IMR-90 (cell line): Measurements from ENCODE around the gene SLC7A6OS. TPM values are rescaled to one million over a fixed set of nuclear protein-coding genes. Genes with fewer than 3 reads are reported as not detected.

Source experiments
- ATAC-seq: fragments of 200-7000 bp; cut with Tn5 transposase; 2 replicates; pipeline ENCODE4 v1.9.1; 2020; ENCODE audit warnings: low read depth, mild to moderate bottlenecking, moderate library complexity
- BruUV-seq: library from RNA; stranded (reverse); fragments of 400-500 nt; replicated peaks from 2 replicates; lab custom pipeline; 2021; lab: Mats Ljungman, UMichigan
- CTCF ChIA-PET: fragments of 300-600 bp; formaldehyde crosslinking; extraction: SDS; loops from one replicate; lab custom pipeline; 2021; ENCODE audit warnings: antibody characterized with exemption; lab: Yijun Ruan, JAX
- POLR2A ChIA-PET: fragments of 300-600 bp; sonication (Branson Sonifier 250); formaldehyde crosslinking; loops from one replicate; lab custom pipeline; 2022; ENCODE audit warnings: antibody characterized with exemption; ENCODE audit not compliant: unreplicated experiment; lab: Charles Lee
- DNase-seq: peaks from one replicate; pipeline ENCODE4 v3.0.0; 2013
- H2AFZ ChIP-seq: replicated peaks from 2 replicates; pipeline ENCODE3; 2013; ENCODE audit warnings: low read length, mild to moderate bottlenecking; ENCODE audit not compliant: poor library complexity
- H2AK5ac ChIP-seq: 2 replicates; pipeline ENCODE4 v1.6.1; 2013; ENCODE audit warnings: low read depth, low read length, inconsistent platforms
- H2AK9ac ChIP-seq: replicated peaks from 2 replicates; pipeline ENCODE3; 2013; ENCODE audit warnings: mild to moderate bottlenecking, low read depth, low read length, moderate library complexity; ENCODE audit not compliant: poor library complexity
- H2BK120ac ChIP-seq: 2 replicates; pipeline ENCODE4 v1.6.1; 2013; ENCODE audit warnings: low read depth, low read length, inconsistent platforms
- H2BK15ac ChIP-seq: 3 replicates; pipeline ENCODE4 v1.6.1; 2013; ENCODE audit warnings: low read depth, low read length, inconsistent platforms
- H2BK20ac ChIP-seq: 2 replicates; pipeline ENCODE4 v1.6.1; 2013; ENCODE audit warnings: low read depth, mild to moderate bottlenecking, inconsistent platforms, low read length, moderate library complexity
- H2BK5ac ChIP-seq: 2 replicates; pipeline ENCODE4 v1.6.1; 2013; ENCODE audit warnings: mild to moderate bottlenecking, low read depth, low read length, inconsistent platforms; ENCODE audit not compliant: poor library complexity, severe bottlenecking
- H3K14ac ChIP-seq: replicated peaks from 2 replicates; pipeline ENCODE4 v1.6.1; 2013; ENCODE audit warnings: low read depth, low read length, inconsistent platforms
- H3K18ac ChIP-seq: 2 replicates; pipeline ENCODE4 v1.6.1; 2013; ENCODE audit warnings: low read depth, low read length, control low read depth
- H3K23ac ChIP-seq: 2 replicates; pipeline ENCODE4 v1.6.1; 2013; ENCODE audit warnings: low read depth, low read length, inconsistent platforms
- H3K27ac ChIP-seq: 2 replicates; pipeline ENCODE4 v1.5.1; 2013; ENCODE audit warnings: mild to moderate bottlenecking, control low read depth, low read length; ENCODE audit not compliant: insufficient read depth
- H3K27me3 ChIP-seq: 2 replicates; pipeline ENCODE4 v1.6.1; 2013; ENCODE audit warnings: low read length; ENCODE audit not compliant: control insufficient read depth, insufficient read depth
- H3K36me3 ChIP-seq: 2 replicates; pipeline ENCODE4 v1.6.1; 2013; ENCODE audit warnings: low read length, mixed read lengths; ENCODE audit not compliant: control insufficient read depth, insufficient read depth
- H3K4ac ChIP-seq: 2 replicates; pipeline ENCODE4 v1.6.1; 2013; ENCODE audit warnings: low read depth, low read length, inconsistent platforms
- H3K4me1 ChIP-seq: 2 replicates; pipeline ENCODE4 v1.6.1; 2013; ENCODE audit warnings: low read length, mixed read lengths; ENCODE audit not compliant: control insufficient read depth, insufficient read depth
- H3K4me2 ChIP-seq: 2 replicates; pipeline ENCODE4 v1.6.1; 2013; ENCODE audit warnings: low read depth, mild to moderate bottlenecking, control low read depth, low read length, moderate library complexity
- H3K4me3 ChIP-seq: 2 replicates; pipeline ENCODE4 v1.5.1; 2013; ENCODE audit warnings: low read depth, mild to moderate bottlenecking, control low read depth, low read length, moderate library complexity; ENCODE audit not compliant: insufficient read depth
- H3K56ac ChIP-seq: 2 replicates; pipeline ENCODE4 v1.6.1; 2013; ENCODE audit warnings: low read length, inconsistent platforms; ENCODE audit not compliant: insufficient read depth; ENCODE audit errors: extremely low read depth
- H3K79me1 ChIP-seq, 2 experiments: 2 replicates each; pipeline ENCODE4 v1.6.1; 2013; ENCODE audit warnings: low read length in 2 of 2, inconsistent platforms in 1 of 2, low read depth in 1 of 2
- H3K9ac ChIP-seq: 2 replicates; pipeline ENCODE4 v1.6.1; 2013; ENCODE audit warnings: low read depth, low read length, control low read depth
- H3K9me1 ChIP-seq: 2 replicates; pipeline ENCODE4 v1.6.1; 2013; ENCODE audit warnings: low read length, inconsistent platforms; ENCODE audit not compliant: insufficient read depth
- H3K9me3 ChIP-seq: 2 replicates; pipeline ENCODE4 v1.6.1; 2013; ENCODE audit warnings: low read length; ENCODE audit not compliant: control insufficient read depth, insufficient read depth
- H4K20me1 ChIP-seq: 2 replicates; pipeline ENCODE4 v1.6.1; 2013; ENCODE audit warnings: low read length, inconsistent platforms; ENCODE audit not compliant: insufficient read depth
- H4K5ac ChIP-seq: 2 replicates; pipeline ENCODE4 v1.6.1; 2013; ENCODE audit warnings: mild to moderate bottlenecking, low read depth, low read length, control low read depth
- H4K8ac ChIP-seq, 2 experiments: 2 replicates each; pipeline ENCODE4 v1.6.1; 2013; ENCODE audit warnings: low read depth in 2 of 2, low read length in 2 of 2, control low read depth in 1 of 2, inconsistent platforms in 1 of 2
- H4K91ac ChIP-seq: 2 replicates; pipeline ENCODE4 v1.6.1; 2013; ENCODE audit warnings: low read depth, low read length, inconsistent platforms; ENCODE audit not compliant: insufficient read depth
- CEBPB ChIP-seq: IDR thresholded peaks from 2 replicates; pipeline ENCODE4 v1.6.1; 2012; ENCODE audit warnings: low read depth, low read length, improper control_type of control experiment
- CHD1 ChIP-seq: IDR thresholded peaks from 2 replicates; pipeline ENCODE4 v1.6.1; 2012; ENCODE audit warnings: low read depth, low read length, improper control_type of control experiment
- MAFK ChIP-seq: IDR thresholded peaks from 2 replicates; pipeline ENCODE4 v1.6.1; 2012; ENCODE audit warnings: low read depth, low read length, improper control_type of control experiment
- MAZ ChIP-seq: IDR thresholded peaks from 2 replicates; pipeline ENCODE4 v1.6.1; 2012; ENCODE audit warnings: low read depth, mild to moderate bottlenecking, low read length, improper control_type of control experiment, moderate library complexity, borderline replicate concordance
- MXI1 ChIP-seq: IDR thresholded peaks from 2 replicates; pipeline ENCODE4 v1.6.1; 2012; ENCODE audit warnings: low read depth, mild to moderate bottlenecking, low read length, moderate library complexity, borderline replicate concordance
- NFE2L2 ChIP-seq: fragments of 150-350 bp; IDR thresholded peaks from 2 replicates; pipeline ENCODE4 v1.6.1; 2016; ENCODE audit warnings: low read depth, mild to moderate bottlenecking, low read length
- POLR2A ChIP-seq: IDR thresholded peaks from 2 replicates; pipeline ENCODE4 v1.6.1; 2012; ENCODE audit warnings: mild to moderate bottlenecking, low read depth, low read length
- RAD21 ChIP-seq: IDR thresholded peaks from 2 replicates; pipeline ENCODE4 v1.6.1; 2012; ENCODE audit warnings: low read length, improper control_type of control experiment
- SMC3 ChIP-seq: fragments of 150-350 bp; IDR thresholded peaks from 2 replicates; pipeline ENCODE4 v1.6.1; 2016; ENCODE audit warnings: low read depth, mild to moderate bottlenecking, antibody characterized with exemption, low read length, moderate library complexity
- WGBS, 2 experiments: methylation state at CpG; one replicate each; pipeline versions ENCODE4 v1.1.5 to v1.1.7; 2013; ENCODE audit warnings: missing lambda C conversion rate in 2 of 2; ENCODE audit not compliant: insufficient read length in 1 of 2; ENCODE audit errors: extremely low coverage in 2 of 2; 5-methylcytosine and 5-hydroxymethylcytosine counted together
- dilution Hi-C: fragments of 300-500 bp; cut with HindIII; formaldehyde crosslinking; loops from one replicate; pipeline ENCODE4 v1.14.3; 2018; ENCODE audit warnings: low sequenced_read_pairs; ENCODE audit not compliant: unreplicated experiment
- in situ Hi-C: fragments of 300-500 bp; cut with MboI; formaldehyde crosslinking; loops from 3 replicates; pipeline ENCODE4 v1.14.3; 2019; ENCODE audit warnings: low sequenced_read_pairs, inconsistent platforms, mixed read lengths
- intact Hi-C: fragments of 100-400 bp; cut with micrococcal nuclease; formaldehyde crosslinking; loops from 2 replicates; pipeline ENCODE4 v1.10.0; 2022
- polyA plus RNA-seq, 3 experiments: library from polyadenylated mRNA; depleted of rRNA; stranded (reverse); fragments of >200 nt; gene quantifications; 2 replicates each; pipeline ENCODE4 v1.2.3, GENCODE V29; 2012; ENCODE audit warnings: low replicate concordance in 1 of 3
- total RNA-seq: library from RNA; depleted of rRNA; stranded (reverse); fragments of >200 nt; gene quantifications from 2 replicates; pipeline ENCODE4 v1.2.3, GENCODE V29; 2012
- TF ChIP-seq, protein P1 (sequence below): conservative IDR thresholded peaks from 2 replicates; pipeline ENCODE4 v1.5.1; 2012; ENCODE audit warnings: mild to moderate bottlenecking, low read depth, low read length, improper control_type of control experiment
- TF ChIP-seq, protein P2 (sequence below): fragments of 150-350 bp; IDR thresholded peaks from 2 replicates; pipeline ENCODE4 v1.6.1; 2016; ENCODE audit warnings: low read depth, mild to moderate bottlenecking, low read length, moderate library complexity, borderline replicate concordance

The SLC7A6OS gene
- total and polyA plus RNA-seq, 2 of the 4 experiments (the other 2 are of a cell fraction): 6.8 to 8.4 TPM

DNA sequence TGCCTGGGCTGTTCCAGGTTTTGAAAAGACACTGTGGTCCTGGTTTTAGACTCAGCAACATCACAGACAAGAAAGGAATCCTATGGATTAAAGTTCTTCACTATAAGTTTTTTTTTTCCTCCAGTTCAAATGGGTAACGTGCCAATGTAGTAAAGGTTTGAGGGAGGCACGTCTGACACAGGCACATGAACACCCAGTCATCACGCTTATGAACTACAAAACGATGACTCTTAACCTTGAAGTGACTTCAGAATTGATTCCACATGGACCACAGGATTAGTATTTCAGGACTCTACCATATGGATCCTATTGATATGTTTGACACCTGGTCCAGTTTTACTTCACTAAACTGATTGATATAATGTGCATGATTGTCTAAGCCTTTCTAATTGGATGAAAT lies 2.4 kb upstream of the SLC7A6OS start:
- H2BK15ac ChIP-seq: no peak overlapping the region
- no peak overlapping the region for H2BK120ac ChIP-seq
- no peaks in the 10 kb centered on the region; the same call in 1 of the 2 replicates for H3K9me1 ChIP-seq
- peaks cover 9% of the 10 kb centered on the region for H3K4me1 ChIP-seq
- dilution Hi-C loops (no loop called here), in situ Hi-C loops (no loop called here), intact Hi-C loops (loop anchor here (5.0 kb wide), 1 partner anchor 46 kb away; no protein-coding TSS in a partner anchor)
- no peak overlapping the region for H2BK20ac ChIP-seq
- H3K4me2 ChIP-seq: no peak overlapping the region
- no peak overlapping the region for H2BK5ac ChIP-seq
- peaks cover 21 to 64% of the 10 kb centered on the region in 2 experiments for H3K79me1 ChIP-seq
- H3K56ac ChIP-seq: no peak overlapping the region
- H3K4ac ChIP-seq: no peak overlapping the region
- CTCF ChIA-PET: no interaction called here
- H3K36me3 ChIP-seq: peaks cover 18% of the 10 kb centered on the region
- ATAC-seq (no peak), DNase-seq (no peak)
- H2AK9ac ChIP-seq: no peak overlapping the region
- no peak overlapping the region for H4K8ac ChIP-seq
- no peaks in the 10 kb centered on the region for H3K9me3 ChIP-seq
- H2AFZ ChIP-seq: no peak overlapping the region
- H3K9ac ChIP-seq: no peak overlapping the region
- no peak overlapping the region for H4K5ac ChIP-seq
- H4K91ac ChIP-seq: no peak overlapping the region
- no peak overlapping the region for H3K4me3 ChIP-seq
- no peak overlapping the region for H3K14ac ChIP-seq
- no peak overlapping the region for H3K27ac ChIP-seq
- no peak overlapping the region for H2AK5ac ChIP-seq
- peaks cover 11% of the 10 kb centered on the region; the same call in 1 of the 2 replicates for H4K20me1 ChIP-seq
- POLR2A ChIA-PET: no interaction called here
- WGBS, 2 experiments: 90% methylated on average over 2 of the region's 4 CpGs; no CpG with 5 or more reads in 1 of the 2 experiments
- no peaks in the 10 kb centered on the region for H3K27me3 ChIP-seq
- BruUV-seq: no TSS peak
- no peak overlapping the region; the same call in 1 of the 2 replicates for H3K23ac ChIP-seq
- TF ChIP-seq SMC3 (no peak), MAFK (no peak), CHD1 (no peak), POLR2A (no peak), NFE2L2 (no peak), RAD21 (no peak), CEBPB (no peak), MAZ (no peak), MXI1 (no peak)
- TF ChIP-seq, protein P1, sequence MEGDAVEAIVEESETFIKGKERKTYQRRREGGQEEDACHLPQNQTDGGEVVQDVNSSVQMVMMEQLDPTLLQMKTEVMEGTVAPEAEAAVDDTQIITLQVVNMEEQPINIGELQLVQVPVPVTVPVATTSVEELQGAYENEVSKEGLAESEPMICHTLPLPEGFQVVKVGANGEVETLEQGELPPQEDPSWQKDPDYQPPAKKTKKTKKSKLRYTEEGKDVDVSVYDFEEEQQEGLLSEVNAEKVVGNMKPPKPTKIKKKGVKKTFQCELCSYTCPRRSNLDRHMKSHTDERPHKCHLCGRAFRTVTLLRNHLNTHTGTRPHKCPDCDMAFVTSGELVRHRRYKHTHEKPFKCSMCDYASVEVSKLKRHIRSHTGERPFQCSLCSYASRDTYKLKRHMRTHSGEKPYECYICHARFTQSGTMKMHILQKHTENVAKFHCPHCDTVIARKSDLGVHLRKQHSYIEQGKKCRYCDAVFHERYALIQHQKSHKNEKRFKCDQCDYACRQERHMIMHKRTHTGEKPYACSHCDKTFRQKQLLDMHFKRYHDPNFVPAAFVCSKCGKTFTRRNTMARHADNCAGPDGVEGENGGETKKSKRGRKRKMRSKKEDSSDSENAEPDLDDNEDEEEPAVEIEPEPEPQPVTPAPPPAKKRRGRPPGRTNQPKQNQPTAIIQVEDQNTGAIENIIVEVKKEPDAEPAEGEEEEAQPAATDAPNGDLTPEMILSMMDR: no peak
- TF ChIP-seq, protein P2, sequence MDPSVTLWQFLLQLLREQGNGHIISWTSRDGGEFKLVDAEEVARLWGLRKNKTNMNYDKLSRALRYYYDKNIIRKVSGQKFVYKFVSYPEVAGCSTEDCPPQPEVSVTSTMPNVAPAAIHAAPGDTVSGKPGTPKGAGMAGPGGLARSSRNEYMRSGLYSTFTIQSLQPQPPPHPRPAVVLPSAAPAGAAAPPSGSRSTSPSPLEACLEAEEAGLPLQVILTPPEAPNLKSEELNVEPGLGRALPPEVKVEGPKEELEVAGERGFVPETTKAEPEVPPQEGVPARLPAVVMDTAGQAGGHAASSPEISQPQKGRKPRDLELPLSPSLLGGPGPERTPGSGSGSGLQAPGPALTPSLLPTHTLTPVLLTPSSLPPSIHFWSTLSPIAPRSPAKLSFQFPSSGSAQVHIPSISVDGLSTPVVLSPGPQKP: no peak
- no peak overlapping the region for H3K18ac ChIP-seq
